ENCODE results near the gene RALGDS.
A peak's percentile ranks its signal among the peaks of the same experiment; 100 is the strongest.

Gene RALGDS

GRCh38 chr9:133119103-133119845 lies 1.8 kb downstream of the RALGDS start:
- no peak for DNase-seq (ENCODE audit: low read depth)

DNA sequence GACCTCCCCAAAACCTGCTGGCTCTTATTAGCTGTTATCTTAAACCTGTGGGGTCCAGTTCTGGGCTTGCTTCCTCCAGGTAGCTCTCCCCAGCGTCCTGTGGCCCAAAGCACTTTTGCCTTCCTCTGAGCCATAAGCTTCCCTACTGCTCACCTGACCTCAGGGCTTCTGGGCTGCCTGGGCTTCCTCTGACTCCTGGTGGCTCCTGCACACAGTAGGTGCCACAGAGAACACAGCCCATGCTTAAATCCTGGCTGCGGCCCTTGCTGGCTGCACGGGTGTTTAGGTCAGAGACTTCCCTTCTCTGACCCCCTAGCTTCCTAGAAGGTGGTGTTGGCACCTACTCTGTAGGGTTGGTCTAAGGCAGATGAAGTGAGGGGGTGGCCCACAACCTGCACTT lies 2.5 kb downstream of the RALGDS start:
- no peak for DNase-seq (ENCODE audit: low read depth)

GRCh38 chr9:133118179-133118520 lies 2.9 kb downstream of the RALGDS start:
- no peak for DNase-seq (ENCODE audit: low read depth)

- DNase-seq (ENCODE audit: low read depth) = no peak
Observed at GRCh38 chr9:133117271-133118178, 3.5 kb downstream of the RALGDS start.

DNA sequence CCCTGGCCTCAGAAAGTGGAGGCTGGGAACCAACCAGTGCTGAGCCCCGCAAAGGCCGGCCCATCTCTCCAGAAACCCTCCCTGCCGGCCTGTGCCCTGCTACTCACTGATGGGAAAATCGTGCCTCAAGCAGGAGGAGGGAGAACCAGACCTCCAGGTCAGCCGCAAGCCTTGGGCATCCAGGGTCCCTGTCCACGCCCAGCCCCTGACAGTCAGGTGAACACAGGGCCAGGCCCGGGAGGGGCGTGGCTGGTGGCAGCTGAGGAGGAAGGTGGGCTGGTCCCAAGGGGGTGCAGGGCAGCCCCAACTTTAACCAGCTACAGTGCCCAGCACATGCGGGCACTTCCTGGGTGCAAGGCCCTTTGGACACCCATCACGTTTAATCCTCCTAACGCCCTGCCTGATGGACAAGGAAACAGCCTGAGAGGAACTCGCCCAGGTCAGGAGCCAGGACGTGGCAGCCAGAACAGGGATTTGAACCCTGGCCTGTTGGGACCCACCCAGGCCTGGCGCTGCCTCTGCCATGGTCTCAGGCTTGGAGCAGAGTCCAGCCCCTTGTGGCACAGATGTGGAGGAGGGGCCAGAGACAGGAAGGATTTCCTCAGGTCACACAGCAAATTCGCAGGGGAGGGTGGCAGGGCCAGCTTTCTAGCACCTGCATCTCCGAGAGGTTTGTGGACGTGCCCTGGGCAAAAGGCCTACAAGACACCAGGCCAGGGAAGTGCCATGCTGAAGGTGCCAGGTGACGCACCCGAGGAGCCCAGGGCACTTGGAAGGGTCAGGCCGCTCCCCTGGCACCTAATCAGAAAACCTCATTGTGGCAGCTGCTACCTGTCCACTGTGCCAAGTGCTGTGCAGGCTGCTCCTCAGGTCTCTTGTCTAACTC lies 4.5 kb downstream of the RALGDS start:
- DNase-seq (ENCODE audit: low read depth) = no peak

DNA sequence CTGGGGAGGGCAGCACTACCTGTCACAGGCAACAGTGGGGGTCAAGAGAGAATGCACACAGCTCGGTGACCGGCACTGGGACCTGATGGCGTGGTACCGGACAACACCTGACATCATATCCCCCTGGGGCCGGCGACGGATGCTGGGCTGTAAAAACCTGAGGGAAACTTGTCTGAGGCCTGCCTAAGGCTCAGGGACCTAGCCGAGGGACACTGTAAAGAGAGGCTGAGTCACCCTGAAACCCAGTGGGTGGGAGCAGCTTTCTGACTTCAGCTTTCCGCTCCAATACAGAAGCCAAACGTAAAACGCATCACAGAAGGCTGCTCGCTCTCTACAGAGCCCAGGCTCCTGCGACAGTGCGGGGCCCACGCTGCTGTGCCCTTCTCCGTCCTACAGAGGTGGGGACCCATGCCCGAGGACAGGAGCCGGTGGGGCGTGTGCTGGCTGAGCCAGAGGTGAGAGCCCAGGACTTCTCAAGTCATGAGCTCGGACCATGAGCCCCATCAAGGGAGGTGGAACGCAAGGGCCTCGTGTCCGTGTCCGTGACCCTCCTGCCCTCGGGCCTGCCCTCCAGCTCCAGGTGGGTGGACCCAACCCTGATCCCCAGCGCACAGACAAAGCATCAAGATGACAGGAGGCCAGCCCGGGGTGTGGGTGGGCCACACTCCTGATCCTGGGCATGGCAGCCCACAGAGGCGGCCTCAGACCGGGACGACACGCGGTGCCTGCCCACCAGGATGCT lies 5.3 kb downstream of the RALGDS start:
- DNase-seq (ENCODE audit: low read depth) = no peak

GRCh38 chr9:133114886-133115603 lies 6.0 kb downstream of the RALGDS start:
- DNase-seq (ENCODE audit: low read depth) = no peak

DNA sequence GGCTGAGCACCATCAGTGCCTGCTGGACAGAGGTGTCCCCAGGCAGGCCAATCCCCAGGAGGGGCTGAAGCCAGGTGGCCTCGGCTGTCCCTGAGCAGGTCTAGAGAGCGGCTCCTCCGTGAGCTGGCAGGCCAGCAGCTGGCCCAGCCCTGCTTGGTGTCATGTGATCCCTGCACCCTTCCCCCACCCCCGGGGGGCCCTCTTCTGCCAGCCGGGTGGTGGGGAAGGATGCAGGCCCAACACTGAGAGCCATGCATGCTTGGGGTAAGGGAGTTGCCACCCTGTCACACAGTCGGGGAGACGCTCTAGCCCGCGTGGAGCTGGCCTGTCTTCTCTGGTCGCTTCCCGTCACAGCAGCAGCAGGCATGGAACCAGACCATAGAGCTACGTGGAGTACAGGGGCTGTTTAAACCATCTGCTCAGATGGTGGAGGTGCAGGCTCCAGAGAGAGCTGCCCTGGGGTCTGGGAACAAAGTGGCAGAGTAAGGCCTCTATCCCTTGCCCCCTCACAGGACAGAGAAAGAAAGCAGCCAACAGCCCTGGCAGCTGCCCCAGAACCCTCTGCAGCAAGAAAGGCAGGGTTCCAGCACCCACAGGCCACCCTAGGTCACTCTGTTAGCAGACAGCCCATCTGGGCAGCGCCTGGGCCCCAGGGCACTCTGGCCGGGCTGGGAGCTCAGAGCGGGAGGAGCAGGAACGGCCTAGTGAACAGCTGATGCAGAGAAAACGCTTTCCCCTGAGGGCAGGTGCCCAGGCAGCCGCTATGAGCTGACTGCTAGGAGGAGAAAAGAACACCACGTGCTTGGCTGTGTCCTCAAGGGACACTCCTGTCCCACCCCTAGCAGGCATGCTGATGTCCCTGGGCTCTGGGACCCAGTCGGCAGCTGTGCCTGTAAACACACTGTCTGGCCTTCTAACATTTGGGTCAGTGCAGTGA lies 6.8 kb downstream of the RALGDS start:
- DNase-seq (ENCODE audit: low read depth) = no peak

DNA sequence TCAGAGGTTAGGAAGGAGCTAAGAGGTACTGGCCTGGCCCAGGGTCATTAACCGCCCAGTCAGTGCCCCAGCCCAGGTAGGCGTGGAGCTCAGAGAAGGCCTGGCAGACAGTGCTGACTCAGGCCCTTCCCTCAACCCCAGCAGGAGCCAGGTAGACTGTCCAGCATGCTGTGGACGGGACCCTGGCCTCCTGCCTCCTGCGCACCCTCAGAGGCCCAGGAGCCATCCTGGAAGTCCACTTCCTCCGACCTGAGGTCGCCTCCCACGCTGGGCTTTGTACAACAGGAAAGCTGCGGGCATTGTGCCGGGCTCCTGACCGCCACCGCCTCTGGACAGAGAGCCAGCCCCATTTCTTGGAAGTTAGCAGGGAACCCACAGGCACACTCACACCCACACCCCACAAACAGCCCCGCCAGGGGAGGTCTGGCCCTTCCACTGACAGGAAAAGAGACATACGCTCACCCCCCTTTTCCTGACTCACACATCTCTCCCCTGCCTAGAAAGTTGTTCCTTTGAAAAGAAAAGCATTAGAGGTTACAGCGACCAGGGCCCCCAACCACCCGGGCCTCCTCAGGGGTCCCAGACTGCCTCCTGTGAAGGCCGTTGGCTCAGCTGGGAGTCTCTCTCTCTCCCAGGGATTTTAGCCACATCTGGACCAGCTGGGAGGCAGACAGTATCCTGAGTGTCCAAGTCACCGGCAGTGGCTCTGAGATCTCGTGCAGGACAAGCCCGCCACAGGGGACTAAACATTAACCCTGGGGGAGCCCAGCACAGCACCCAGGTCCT lies 7.7 kb downstream of the RALGDS start:
- peak; percentile 40 for DNase-seq (ENCODE audit: low read depth)

- DNase-seq (ENCODE audit: low read depth) = no peak
Observed at GRCh38 chr9:133112663-133113026, 8.4 kb downstream of the RALGDS start.

GRCh38 chr9:133111808-133112662 lies 9.0 kb downstream of the RALGDS start:
- DNase-seq (ENCODE audit: low read depth) = no peak

- DNase-seq (ENCODE audit: low read depth) = no peak
Observed at GRCh38 chr9:133109931-133110650, 10.9 kb downstream of the RALGDS start.

GRCh38 chr9:133108794-133109641 lies 12.0 kb downstream of the RALGDS start:
- DNase-seq (ENCODE audit: low read depth) = no peak

GRCh38 chr9:133107961-133108793 lies 12.9 kb downstream of the RALGDS start:
- DNase-seq (ENCODE audit: low read depth) = no peak

GRCh38 chr9:133107245-133107722 lies 13.8 kb downstream of the RALGDS start:
- DNase-seq (ENCODE audit: low read depth) = no peak

Measured in stromal cell of bone marrow (primary cell).